GM18507 (cell line): ENCODE measurements around the gene DBP.

Experiments
- DNase-seq: peaks from one replicate; pipeline ENCODE4 v3.0.0; 2011; ENCODE audit warnings: low read depth; ENCODE audit not compliant: insufficient read length; ENCODE audit errors: extremely low spot score
- FAIRE-seq: peaks from 2 replicates; lab custom pipeline; 2011; peaks lifted over from hg19 to GRCh38; lab: Jason Lieb, UNC

The DBP gene

GRCh38 chr19:48631225-48631624 is 6.0 kb downstream of the DBP start:
- no peak for FAIRE-seq
- no peak for DNase-seq

GRCh38 chr19:48630296-48631063 is 6.7 kb downstream of the DBP start:
- FAIRE-seq: no peak
- DNase-seq: no peak

GRCh38 chr19:48629599-48630295 is 7.4 kb downstream of the DBP start:
- DNase-seq: no peak
- FAIRE-seq: no peak

GRCh38 chr19:48629297-48629598 is 7.9 kb downstream of the DBP start:
- FAIRE-seq: no peak
- DNase-seq: no peak

GRCh38 chr19:48628486-48629296 is 8.5 kb downstream of the DBP start:
- FAIRE-seq (no peak), DNase-seq (no peak)

- FAIRE-seq (no peak), DNase-seq (no peak)
Measured at GRCh38 chr19:48627865-48628314, 9.3 kb downstream of the DBP start.

- DNase-seq (no peak), FAIRE-seq (no peak)
Measured at GRCh38 chr19:48627201-48627864, 9.8 kb downstream of the DBP start.

- DNase-seq (no peak), FAIRE-seq (no peak)
Measured at GRCh38 chr19:48625891-48626327, 11.3 kb downstream of the DBP start.

GRCh38 chr19:48624791-48625723 is 12.1 kb downstream of the DBP start:
- FAIRE-seq (no peak), DNase-seq (no peak)

GRCh38 chr19:48624067-48624594 is 13.0 kb downstream of the DBP start:
- peak; percentile 97 for FAIRE-seq
- peak; percentile 86 for DNase-seq

- FAIRE-seq (no peak), DNase-seq (no peak)
Measured at GRCh38 chr19:48623556-48624066, 13.6 kb downstream of the DBP start.

GRCh38 chr19:48619692-48620585 is 17.2 kb downstream of the DBP start:
- FAIRE-seq (no peak), DNase-seq (no peak)

- FAIRE-seq (peak; percentile 98), DNase-seq (peak; percentile 93)
Measured at GRCh38 chr19:48618916-48619691, 18.1 kb downstream of the DBP start, which contains the start of the genes RPL18 and SPHK2. TSS of gene RPL18 (minus strand) at chr19:48619178. CDS start at chr19:48619143, 35 bp downstream. TSS of gene SPHK2 (plus strand) at chr19:48619506. CDS start at chr19:48620515, 1,009 bp downstream.

- DNase-seq: no peak
- no peak for FAIRE-seq
Measured at GRCh38 chr19:48618278-48618915, 18.8 kb downstream of the DBP start.

- FAIRE-seq: no peak
- DNase-seq: no peak
Measured at GRCh38 chr19:48617146-48617937, 19.8 kb downstream of the DBP start.
